WTC11 (cell line): ENCODE data around the gene CYP2A6. TPM values are rescaled to one million over a fixed set of nuclear protein-coding genes. Genes with fewer than 3 reads are reported as not detected.
"Not testable (repeated sequence)": the region's sequence is repeated elsewhere in the genome, so short reads cannot be mapped to it uniquely, and the experiment has no call there.

Experiments
- ATAC-seq: fragments of 200-7000 bp; cut with Tn5 transposase; 2 replicates; pipeline ENCODE4 v1.10.0; 2021; ENCODE audit warnings: mild to moderate bottlenecking, moderate library complexity
- CTCF ChIA-PET: fragments of 300-600 bp; sonication (Branson Sonifier 250); formaldehyde crosslinking; loops from one replicate; lab custom pipeline; 2021; ENCODE audit warnings: antibody characterized with exemption; lab: Charles Lee
- POLR2A ChIA-PET: fragments of 350-600 bp; sonication (Branson Sonifier 250); formaldehyde crosslinking; loops from one replicate; lab custom pipeline; 2021; ENCODE audit warnings: antibody characterized with exemption; lab: Charles Lee
- DNase-seq: peaks from one replicate; pipeline ENCODE4 v3.0.0; 2021; ENCODE audit warnings: low spot score
- H3K27ac Mint-ChIP-seq: 2 replicates; pipeline ENCODE4 v1.8.0; 2021; ENCODE audit warnings: mixed read lengths
- H3K27me3 Mint-ChIP-seq: 2 replicates; pipeline ENCODE4 v1.8.0; 2021; ENCODE audit warnings: low read depth, mild to moderate bottlenecking, moderate library complexity, mixed read lengths
- H3K36me3 Mint-ChIP-seq: 2 replicates; pipeline ENCODE4 v1.8.0; 2021; ENCODE audit warnings: mixed read lengths
- H3K4me1 Mint-ChIP-seq: 2 replicates; pipeline ENCODE4 v1.8.0; 2022; ENCODE audit warnings: mixed read lengths
- H3K4me3 Mint-ChIP-seq: 2 replicates; pipeline ENCODE4 v1.8.0; 2021; ENCODE audit warnings: mild to moderate bottlenecking, moderate library complexity, mixed read lengths
- H3K9me3 Mint-ChIP-seq: 2 replicates; pipeline ENCODE4 v1.8.0; 2021; ENCODE audit warnings: mixed read lengths
- AR ChIP-seq: fragments of 250-450 bp; sonication (Bioruptor Pico); IDR thresholded peaks from 2 replicates; pipeline ENCODE4 v1.9.0; 2021; ENCODE audit warnings: mild to moderate bottlenecking
- ATF1 ChIP-seq: sonication (generic); formaldehyde crosslinking; IDR thresholded peaks from 2 replicates; pipeline ENCODE4 v1.8.1; 2023; ENCODE audit warnings: mild to moderate bottlenecking, moderate library complexity, missing genetic modification reagents
- ERG ChIP-seq: fragments of 250-450 bp; sonication (Bioruptor Pico); IDR thresholded peaks from 2 replicates; pipeline ENCODE4 v1.8.0; 2021; ENCODE audit warnings: mild to moderate bottlenecking
- FOXP1 ChIP-seq: sonication (generic); formaldehyde crosslinking; IDR thresholded peaks from 2 replicates; pipeline ENCODE4 v1.8.0; 2022; ENCODE audit warnings: missing genetic modification reagents, mild to moderate bottlenecking, moderate library complexity, borderline replicate concordance
- HMGA2 ChIP-seq: fragments of 250-450 bp; sonication (Bioruptor Pico); IDR thresholded peaks from 2 replicates; pipeline ENCODE4 v1.4.0; 2021; ENCODE audit warnings: mild to moderate bottlenecking, moderate library complexity
- MYBL2 ChIP-seq: sonication (generic); formaldehyde crosslinking; IDR thresholded peaks from 2 replicates; pipeline ENCODE4 v1.8.1; 2023; ENCODE audit warnings: mild to moderate bottlenecking, moderate library complexity, missing genetic modification reagents
- NR2C2 ChIP-seq: sonication (generic); formaldehyde crosslinking; IDR thresholded peaks from 2 replicates; pipeline ENCODE4 v1.8.0; 2022; ENCODE audit warnings: mild to moderate bottlenecking, missing genetic modification reagents
- SMAD3 ChIP-seq: sonication (generic); formaldehyde crosslinking; IDR thresholded peaks from 2 replicates; pipeline ENCODE4 v1.8.0; 2022; ENCODE audit warnings: missing genetic modification reagents, mild to moderate bottlenecking, borderline replicate concordance
- SOX15 ChIP-seq: fragments of 250-450 bp; sonication (Bioruptor Pico); IDR thresholded peaks from 2 replicates; pipeline ENCODE4 v1.9.0; 2021; ENCODE audit warnings: mild to moderate bottlenecking
- SP1 ChIP-seq: sonication (generic); formaldehyde crosslinking; conservative IDR thresholded peaks from 2 replicates; pipeline ENCODE4 v1.8.1; 2022; ENCODE audit warnings: missing genetic modification reagents
- TEAD4 ChIP-seq: sonication (generic); formaldehyde crosslinking; IDR thresholded peaks from 2 replicates; pipeline ENCODE4 v1.8.0; 2022; ENCODE audit warnings: mild to moderate bottlenecking, missing genetic modification reagents
- ZBTB21 ChIP-seq: sonication (generic); formaldehyde crosslinking; IDR thresholded peaks from 2 replicates; pipeline ENCODE4 v1.8.1; 2023; ENCODE audit warnings: mild to moderate bottlenecking, missing genetic modification reagents, borderline replicate concordance
- ZNF219 ChIP-seq: sonication (generic); formaldehyde crosslinking; IDR thresholded peaks from 2 replicates; pipeline ENCODE4 v1.8.0; 2023; ENCODE audit warnings: missing genetic modification reagents, mild to moderate bottlenecking, borderline replicate concordance
- ZNF232 ChIP-seq: sonication (generic); formaldehyde crosslinking; IDR thresholded peaks from 2 replicates; pipeline ENCODE4 v1.8.0; 2022; ENCODE audit warnings: mild to moderate bottlenecking, missing genetic modification reagents
- total RNA-seq: library from RNA; stranded (reverse); gene quantifications from 3 replicates; pipeline ENCODE4 v1.2.3, GENCODE V29; 2021
- TF ChIP-seq, protein P1 (sequence below): fragments of 250-450 bp; sonication (Bioruptor Pico); conservative IDR thresholded peaks from 2 replicates; pipeline ENCODE4 v1.9.0; 2021; ENCODE audit warnings: mild to moderate bottlenecking

CYP2A6 gene
- total RNA-seq, 1 experiment from 2014 or later: 0.28 TPM

DNA sequence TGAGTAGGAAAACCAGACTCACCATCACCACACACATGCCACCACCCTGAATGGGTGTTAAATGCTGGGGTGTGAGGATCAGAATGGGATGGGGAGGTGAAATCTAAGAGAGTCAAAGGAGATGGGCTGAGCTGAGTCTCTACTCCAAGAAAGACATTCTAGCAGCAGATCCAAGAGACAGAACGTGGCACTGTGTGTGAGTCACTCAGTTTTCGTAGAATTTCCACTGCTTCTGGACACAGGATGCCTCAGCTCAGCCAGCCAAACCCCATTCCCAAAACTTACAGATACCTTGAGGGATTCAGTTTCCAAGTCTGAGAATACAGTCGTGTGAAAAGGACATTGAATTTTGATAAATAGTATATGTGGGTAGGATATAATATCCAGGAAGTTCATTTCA, 39.1 kb upstream of the CYP2A6 start:
- Mint-ChIP-seq H3K4me3 (no peak overlapping the region), H3K27ac (no peak overlapping the region), H3K36me3 (no peaks in the 10 kb centered on the region), H3K27me3 (peaks cover 18% of the 10 kb centered on the region), H3K4me1 (no peaks in the 10 kb centered on the region), H3K9me3 (no peaks in the 10 kb centered on the region)
- CTCF ChIA-PET: no interaction called here
- POLR2A ChIA-PET: no interaction called here
- ATAC-seq (no peak), DNase-seq (no peak)
- no peak for TF ChIP-seq ATF1 (CRISPR knock-in tag)
- no peak for TF ChIP-seq ZBTB21 (CRISPR knock-in tag)
- TF ChIP-seq, all 79 proteins: peak for 0

DNA sequence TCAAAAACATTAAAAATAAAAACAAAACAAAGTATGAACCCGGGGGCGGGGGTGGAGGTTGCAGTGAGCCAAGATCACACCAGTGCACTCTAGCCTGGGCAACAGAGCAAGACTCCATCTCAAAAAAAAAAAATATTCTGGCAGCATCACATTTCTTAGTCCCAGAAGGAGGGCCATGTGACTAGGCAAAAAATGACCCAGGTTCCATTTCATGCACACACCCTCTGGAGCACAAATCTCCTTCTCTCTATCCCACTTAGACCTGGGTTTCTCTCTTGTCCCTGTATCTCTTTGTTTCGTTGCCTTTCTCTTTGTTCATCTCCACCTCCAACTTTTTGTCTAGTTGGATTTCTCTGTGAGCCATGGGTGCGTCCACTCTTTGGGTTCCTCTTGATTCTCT, 37.9 kb upstream of the CYP2A6 start:
- H3K4me1 Mint-ChIP-seq: no peaks in the 10 kb centered on the region
- H3K4me3 Mint-ChIP-seq: no peak overlapping the region
- ChIA-PET POLR2A (no interaction called here), CTCF (no interaction called here)
- H3K27me3 Mint-ChIP-seq: peaks cover 11% of the 10 kb centered on the region
- no peak overlapping the region for H3K27ac Mint-ChIP-seq
- no peak for ATAC-seq
- TF ChIP-seq SP1 (CRISPR knock-in tag) (no peak), TEAD4 (CRISPR knock-in tag) (no peak), ERG (no peak), NR2C2 (CRISPR knock-in tag) (no peak), SOX15 (CRISPR knock-in tag) (no peak), SMAD3 (CRISPR knock-in tag) (no peak), FOXP1 (CRISPR knock-in tag) (no peak), HMGA2 (CRISPR knock-in tag) (no peak), MYBL2 (CRISPR knock-in tag) (no peak), AR (no peak), ZNF219 (CRISPR knock-in tag) (no peak), ZNF232 (CRISPR knock-in tag) (no peak)
- TF ChIP-seq, protein P1, sequence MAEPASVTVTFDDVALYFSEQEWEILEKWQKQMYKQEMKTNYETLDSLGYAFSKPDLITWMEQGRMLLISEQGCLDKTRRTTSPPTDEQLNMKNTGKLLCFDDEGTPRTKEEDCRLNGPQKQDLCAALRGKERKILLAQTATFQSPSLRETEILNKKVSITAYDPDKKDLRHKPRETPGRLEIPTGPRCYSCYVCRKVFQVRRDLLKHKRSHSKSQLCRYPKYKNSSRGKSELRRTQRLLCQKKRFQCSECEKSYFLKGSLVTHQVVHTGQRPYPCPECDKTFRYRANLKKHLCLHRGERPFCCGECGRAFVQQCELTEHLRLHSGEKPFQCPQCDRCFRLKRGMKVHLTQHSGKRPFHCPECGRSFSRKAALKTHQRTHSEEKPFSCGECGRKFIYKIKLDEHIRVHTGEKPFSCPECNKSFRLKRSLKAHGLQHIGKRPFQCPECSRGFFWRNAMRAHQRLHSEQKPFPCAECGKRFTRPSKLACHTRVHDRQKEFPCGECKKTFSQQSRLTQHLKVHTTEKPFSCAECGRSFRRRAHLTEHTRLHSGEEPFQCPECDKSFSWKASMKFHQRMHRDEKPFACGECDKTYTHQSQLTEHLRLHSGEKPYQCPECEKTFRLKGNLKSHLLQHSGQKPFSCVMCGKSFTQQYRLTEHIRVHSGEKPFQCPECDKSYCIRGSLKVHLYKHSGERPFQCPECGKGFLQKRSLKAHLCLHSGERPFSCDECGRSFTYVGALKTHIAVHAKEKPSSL (CRISPR knock-in tag): no peak
- no peaks in the 10 kb centered on the region for H3K9me3 Mint-ChIP-seq
- DNase-seq: no peak
- H3K36me3 Mint-ChIP-seq: no peaks in the 10 kb centered on the region

GRCh38 chr19:40884187-40884931, 34.1 kb upstream of the CYP2A6 start:
- H3K9me3 Mint-ChIP-seq, H3K4me1 Mint-ChIP-seq, H3K36me3 Mint-ChIP-seq, H3K27ac Mint-ChIP-seq, CTCF ChIA-PET, POLR2A ChIA-PET, H3K4me3 Mint-ChIP-seq, DNase-seq, ATAC-seq: not testable (repeated sequence)
- peaks cover 39% of the 10 kb centered on the region for H3K27me3 Mint-ChIP-seq

- DNase-seq, ATAC-seq, CTCF ChIA-PET, H3K9me3 Mint-ChIP-seq, H3K4me3 Mint-ChIP-seq, POLR2A ChIA-PET, H3K36me3 Mint-ChIP-seq, H3K27ac Mint-ChIP-seq, H3K4me1 Mint-ChIP-seq: not testable (repeated sequence)
- H3K27me3 Mint-ChIP-seq: peaks cover 58% of the 10 kb centered on the region
Measured at GRCh38 chr19:40882062-40882461, 31.8 kb upstream of the CYP2A6 start, which contains the start of gene CYP2A7. Gene CYP2A7 (minus strand): TSS chr19:40882231. CDS start chr19:40882210, 21 bp downstream.

GRCh38 chr19:40879349-40879748, 29.1 kb upstream of the CYP2A6 start:
- H3K4me3 Mint-ChIP-seq, ATAC-seq, H3K9me3 Mint-ChIP-seq, H3K27ac Mint-ChIP-seq, H3K36me3 Mint-ChIP-seq, CTCF ChIA-PET, DNase-seq, POLR2A ChIA-PET, H3K4me1 Mint-ChIP-seq: not testable (repeated sequence)
- peaks cover 70% of the 10 kb centered on the region for H3K27me3 Mint-ChIP-seq
